ENCODE measurements around the gene PIK3R3. TPM values are rescaled to one million over a fixed set of nuclear protein-coding genes. Genes with fewer than 3 reads are reported as not detected.

The PIK3R3 gene
- total and polyA plus RNA-seq, 2 donors (not counting 3 experiments of a cell fraction or from before 2014, with no cell fraction given): 7.5 to 14.3 TPM

DNA sequence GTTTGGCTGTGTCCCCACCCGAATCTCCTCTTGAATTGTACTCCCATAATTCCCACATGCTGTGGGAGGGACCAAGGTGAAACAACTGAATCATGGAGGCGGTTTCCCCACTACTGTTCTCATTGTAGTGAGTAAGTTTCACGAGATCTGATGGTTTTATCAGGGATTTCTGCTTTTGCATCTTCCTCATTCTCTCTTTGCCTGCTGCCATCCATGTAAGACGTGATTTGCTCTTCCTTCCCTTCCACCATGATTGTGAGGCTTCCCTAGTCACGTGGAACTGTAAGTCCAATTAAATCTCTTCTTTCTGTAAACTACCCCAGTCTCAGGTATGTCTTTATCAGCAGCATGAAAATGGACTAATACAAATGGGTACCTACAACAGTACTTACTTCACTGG, 73.5 kb downstream of the PIK3R3 start:
- dilution Hi-C loops (cut with MboI; ENCODE audit: extremely low pct_ligation_motif_present, low sequenced_read_pairs): no loop called here
- no peak for TF ChIP-seq JUN (IDR thresholded peaks at IDR 0.05; ENCODE audit: borderline replicate concordance, insufficient read depth, insufficient read length, low read depth)
- no peak for TF ChIP-seq EZH2 (IDR thresholded peaks at IDR 0.05; ENCODE audit: borderline replicate concordance, low read depth, low read length, severe bottlenecking)
- TF ChIP-seq, protein P1, sequence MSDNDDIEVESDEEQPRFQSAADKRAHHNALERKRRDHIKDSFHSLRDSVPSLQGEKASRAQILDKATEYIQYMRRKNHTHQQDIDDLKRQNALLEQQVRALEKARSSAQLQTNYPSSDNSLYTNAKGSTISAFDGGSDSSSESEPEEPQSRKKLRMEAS (IDR thresholded peaks at IDR 0.05; ENCODE audit: insufficient read depth, insufficient read length): no peak
- TF ChIP-seq MYC (IDR thresholded peaks at IDR 0.05; ENCODE audit: low read depth, low read length): no peak
- no peak for TF ChIP-seq FOS (IDR thresholded peaks at IDR 0.05; ENCODE audit: borderline replicate concordance, insufficient read depth, low read length)
- no peak for TF ChIP-seq GATA2 (IDR thresholded peaks at IDR 0.05; ENCODE audit: insufficient read depth, insufficient read length, low read depth, low read length)
- TF ChIP-seq, protein P2, sequence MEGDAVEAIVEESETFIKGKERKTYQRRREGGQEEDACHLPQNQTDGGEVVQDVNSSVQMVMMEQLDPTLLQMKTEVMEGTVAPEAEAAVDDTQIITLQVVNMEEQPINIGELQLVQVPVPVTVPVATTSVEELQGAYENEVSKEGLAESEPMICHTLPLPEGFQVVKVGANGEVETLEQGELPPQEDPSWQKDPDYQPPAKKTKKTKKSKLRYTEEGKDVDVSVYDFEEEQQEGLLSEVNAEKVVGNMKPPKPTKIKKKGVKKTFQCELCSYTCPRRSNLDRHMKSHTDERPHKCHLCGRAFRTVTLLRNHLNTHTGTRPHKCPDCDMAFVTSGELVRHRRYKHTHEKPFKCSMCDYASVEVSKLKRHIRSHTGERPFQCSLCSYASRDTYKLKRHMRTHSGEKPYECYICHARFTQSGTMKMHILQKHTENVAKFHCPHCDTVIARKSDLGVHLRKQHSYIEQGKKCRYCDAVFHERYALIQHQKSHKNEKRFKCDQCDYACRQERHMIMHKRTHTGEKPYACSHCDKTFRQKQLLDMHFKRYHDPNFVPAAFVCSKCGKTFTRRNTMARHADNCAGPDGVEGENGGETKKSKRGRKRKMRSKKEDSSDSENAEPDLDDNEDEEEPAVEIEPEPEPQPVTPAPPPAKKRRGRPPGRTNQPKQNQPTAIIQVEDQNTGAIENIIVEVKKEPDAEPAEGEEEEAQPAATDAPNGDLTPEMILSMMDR (IDR thresholded peaks at IDR 0.05; ENCODE audit: extremely low read depth in 1 of 2, insufficient read depth in 1 of 2, low read depth in 1 of 2, low read length in 2 of 2): no peak
- TF ChIP-seq POLR2AphosphoS5 (IDR thresholded peaks at IDR 0.05; ENCODE audit: insufficient read depth, low read depth, low read length): no peak
- no peak for TF ChIP-seq POLR2A (IDR thresholded peaks at IDR 0.05; ENCODE audit: low read depth, low read length)
- ChIA-PET POLR2A (interaction anchor here (0.6 kb wide), 1 partner anchor 15 kb away, joined by 3 read pairs; no protein-coding TSS in a partner anchor), CTCF (no interaction called here)
- H3K9me3 ChIP-seq (replicated peaks; ENCODE audit: control insufficient read depth, insufficient read depth, low read length): no peaks in the 10 kb centered on the region
- intact Hi-C loops (cut with micrococcal nuclease): no loop called here
- H3K27me3 ChIP-seq (ENCODE audit: control insufficient read depth in 2 of 2, insufficient read depth in 2 of 2, low read length in 2 of 2): no peaks in the 10 kb centered on the region
- H3K36me3 ChIP-seq (ENCODE audit: control insufficient read depth in 2 of 2, extremely low read depth in 1 of 2, insufficient read depth in 2 of 2, low read length in 2 of 2): peaks cover 0 to 8% of the 10 kb centered on the region in 2 experiments
- no peak overlapping the region for H3K27ac ChIP-seq (ENCODE audit: insufficient read depth, low read depth, low read length)
- H3K9me1 ChIP-seq (replicated peaks; ENCODE audit: control insufficient read depth, extremely low read depth, insufficient read depth, low read length): no peaks in the 10 kb centered on the region
- FAIRE-seq: no peak
- no peak overlapping the region for H3K4me3 ChIP-seq (replicated peaks in 1 of 3; ENCODE audit: insufficient read depth in 1 of 3, low read depth in 1 of 3, low read length in 3 of 3)
- H2AFZ ChIP-seq (ENCODE audit: low read depth, low read length): no peak overlapping the region
- DNase-seq (ENCODE audit: low read depth, low spot score): no peak
- no peak overlapping the region for H3K4me2 ChIP-seq (ENCODE audit: insufficient read depth, low read length)
- no peak overlapping the region for H3K9ac ChIP-seq (replicated peaks; ENCODE audit: extremely low read depth, insufficient read depth, low read length)
- no peaks in the 10 kb centered on the region for H3K79me2 ChIP-seq (ENCODE audit: control insufficient read depth, insufficient read depth, low read length)
- H3K4me1 ChIP-seq (ENCODE audit: control insufficient read depth, extremely low read depth, insufficient read depth, low read length): no peaks in the 10 kb centered on the region
- no TSS peak for BruUV-seq (replicated peaks)
- no peaks in the 10 kb centered on the region for H4K20me1 ChIP-seq (replicated peaks; ENCODE audit: control insufficient read depth, extremely low read depth, insufficient read depth, low read length)
